Hepatocyte (in vitro differentiated cells): ENCODE results near the gene CD200. TPM values are rescaled to one million over a fixed set of nuclear protein-coding genes. Genes with fewer than 3 reads are reported as not detected.

Experiments used
- DNase-seq: peaks from one replicate; pipeline ENCODE4 v3.0.0-alpha.2; 2016; ENCODE audit warnings: low spot score
- H2AFZ ChIP-seq: fragments of 200-600 bp; sonication (generic); 2 replicates; pipeline ENCODE4 v1.6.0; 2016; ENCODE audit warnings: antibody characterized with exemption, mild to moderate bottlenecking
- H3K27ac ChIP-seq: fragments of 200-600 bp; sonication (generic); 2 replicates; pipeline ENCODE4 v1.5.1; 2016; ENCODE audit warnings: mild to moderate bottlenecking
- H3K27me3 ChIP-seq: fragments of 200-600 bp; sonication (generic); 2 replicates; pipeline ENCODE4 v1.6.1; 2016
- H3K36me3 ChIP-seq: fragments of 200-600 bp; sonication (generic); replicated peaks from 2 replicates; pipeline ENCODE4 v1.5.1; 2016; ENCODE audit warnings: low read depth; ENCODE audit not compliant: insufficient read depth
- H3K4me1 ChIP-seq: fragments of 200-600 bp; sonication (generic); 2 replicates; pipeline ENCODE4 v1.5.1; 2016; ENCODE audit warnings: mild to moderate bottlenecking, moderate library complexity; ENCODE audit not compliant: insufficient read depth
- H3K4me2 ChIP-seq: fragments of 200-600 bp; sonication (generic); 2 replicates; pipeline ENCODE4 v1.6.0; 2016
- H3K4me3 ChIP-seq: fragments of 200-600 bp; sonication (generic); 2 replicates; pipeline ENCODE4 v1.5.1; 2016; ENCODE audit warnings: mild to moderate bottlenecking
- H3K79me2 ChIP-seq: fragments of 200-600 bp; sonication (generic); 2 replicates; pipeline ENCODE4 v1.6.0; 2017; ENCODE audit warnings: mild to moderate bottlenecking
- H3K9me2 ChIP-seq: fragments of 200-600 bp; sonication (generic); replicated peaks from 2 replicates; pipeline ENCODE4 v1.6.0; 2017; ENCODE audit warnings: mild to moderate bottlenecking; ENCODE audit not compliant: insufficient read depth
- H3K9me3 ChIP-seq: fragments of 200-600 bp; sonication (generic); 2 replicates; pipeline ENCODE4 v1.5.1; 2016; ENCODE audit warnings: low read depth, mild to moderate bottlenecking
- H4K20me1 ChIP-seq: fragments of 200-600 bp; sonication (generic); 2 replicates; pipeline ENCODE4 v1.6.0; 2016; ENCODE audit warnings: mild to moderate bottlenecking; ENCODE audit not compliant: insufficient read depth, poor library complexity, severe bottlenecking
- EZH2 ChIP-seq: fragments of 200-600 bp; sonication (generic); IDR thresholded peaks from 2 replicates; pipeline ENCODE4 v1.6.1; 2016; ENCODE audit warnings: antibody characterized with exemption, mild to moderate bottlenecking, borderline replicate concordance
- EZH2phosphoT487 ChIP-seq: fragments of 200-600 bp; sonication (generic); IDR thresholded peaks from one replicate; pipeline ENCODE4 v1.6.1; 2018; ENCODE audit warnings: antibody characterized with exemption, mild to moderate bottlenecking, low read depth, moderate library complexity; ENCODE audit not compliant: unreplicated experiment, severe bottlenecking
- WGBS: methylation state at CpG from one replicate; pipeline ENCODE4 v1.1.6; 2016; ENCODE audit warnings: low lambda C conversion rate; ENCODE audit errors: missing lambda C conversion rate; 5-methylcytosine and 5-hydroxymethylcytosine counted together
- polyA plus RNA-seq: library from polyadenylated mRNA; unstranded; fragments of >200 nt; fragmentation: Nextera tagmentation; extraction: Ambion mirVana; gene quantifications from 2 replicates; pipeline ENCODE4 v1.2.1, GENCODE V29; 2016
- total RNA-seq: library from RNA; depleted of rRNA; stranded (reverse); fragments of >200 nt; gene quantifications from 2 replicates; pipeline ENCODE4 v1.2.3, GENCODE V29; 2014
- TF ChIP-seq, protein P1 (sequence below): fragments of 200-600 bp; sonication (generic); IDR thresholded peaks from 2 replicates; pipeline ENCODE4 v1.5.1; 2016; ENCODE audit warnings: antibody characterized with exemption, mild to moderate bottlenecking; ENCODE audit not compliant: poor library complexity

The CD200 gene
- total and polyA plus RNA-seq, 2 experiments from 2014 or later: 12.6 to 16.8 TPM

DNA sequence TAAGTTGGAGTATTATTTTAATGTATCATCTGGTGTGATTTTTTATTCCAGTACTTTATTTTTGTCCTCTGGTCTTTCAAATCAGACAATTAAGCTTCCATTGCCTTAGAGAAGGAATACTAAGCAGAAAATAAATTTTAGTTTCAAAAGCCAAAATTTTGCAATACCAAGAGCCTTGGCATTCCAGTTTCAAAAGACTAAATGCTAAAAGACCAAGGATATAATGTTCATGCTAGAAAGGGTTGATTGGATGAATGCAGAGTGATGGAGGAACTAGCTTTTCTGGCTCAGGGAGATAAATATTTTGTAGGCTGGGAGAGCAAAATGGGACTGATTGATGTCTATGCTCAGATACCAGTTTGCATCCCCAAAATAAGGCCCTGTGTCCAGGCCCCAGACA, 6.2 kb downstream of the CD200 start:
- Histone ChIP-seq H2AFZ (no peak overlapping the region), H3K36me3 (no peaks in the 10 kb centered on the region), H4K20me1 (no peaks in the 10 kb centered on the region), H3K9me3 (no peaks in the 10 kb centered on the region), H3K79me2 (peaks cover 43% of the 10 kb centered on the region), H3K27me3 (no peaks in the 10 kb centered on the region), H3K4me2 (no peak overlapping the region), H3K4me3 (no peak overlapping the region), H3K9me2 (no peaks in the 10 kb centered on the region), H3K27ac (no peak overlapping the region), H3K4me1 (peaks cover 5% of the 10 kb centered on the region)
- DNase-seq: no peak
- TF ChIP-seq EZH2 (no peak), EZH2phosphoT487 (no peak)
- TF ChIP-seq, protein P1, sequence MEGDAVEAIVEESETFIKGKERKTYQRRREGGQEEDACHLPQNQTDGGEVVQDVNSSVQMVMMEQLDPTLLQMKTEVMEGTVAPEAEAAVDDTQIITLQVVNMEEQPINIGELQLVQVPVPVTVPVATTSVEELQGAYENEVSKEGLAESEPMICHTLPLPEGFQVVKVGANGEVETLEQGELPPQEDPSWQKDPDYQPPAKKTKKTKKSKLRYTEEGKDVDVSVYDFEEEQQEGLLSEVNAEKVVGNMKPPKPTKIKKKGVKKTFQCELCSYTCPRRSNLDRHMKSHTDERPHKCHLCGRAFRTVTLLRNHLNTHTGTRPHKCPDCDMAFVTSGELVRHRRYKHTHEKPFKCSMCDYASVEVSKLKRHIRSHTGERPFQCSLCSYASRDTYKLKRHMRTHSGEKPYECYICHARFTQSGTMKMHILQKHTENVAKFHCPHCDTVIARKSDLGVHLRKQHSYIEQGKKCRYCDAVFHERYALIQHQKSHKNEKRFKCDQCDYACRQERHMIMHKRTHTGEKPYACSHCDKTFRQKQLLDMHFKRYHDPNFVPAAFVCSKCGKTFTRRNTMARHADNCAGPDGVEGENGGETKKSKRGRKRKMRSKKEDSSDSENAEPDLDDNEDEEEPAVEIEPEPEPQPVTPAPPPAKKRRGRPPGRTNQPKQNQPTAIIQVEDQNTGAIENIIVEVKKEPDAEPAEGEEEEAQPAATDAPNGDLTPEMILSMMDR: no peak

DNA sequence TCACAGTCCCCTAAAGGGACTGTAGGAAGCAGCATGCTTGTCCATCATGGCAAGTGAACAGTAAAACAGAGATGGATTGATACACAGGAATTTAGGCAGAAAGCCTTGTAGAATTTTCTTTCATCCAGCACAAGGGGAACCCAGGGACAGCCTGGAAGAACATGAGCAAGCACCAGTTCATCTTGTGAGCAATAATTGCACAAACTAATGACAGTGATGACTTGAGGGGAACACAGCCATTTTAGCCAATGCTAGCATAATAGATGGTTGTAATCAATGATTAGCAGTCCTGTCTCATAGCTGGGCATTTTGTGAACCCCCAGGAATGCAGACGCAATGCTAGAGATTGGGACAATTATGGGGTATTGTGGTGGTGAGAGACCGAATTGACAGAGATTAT, 6.7 kb downstream of the CD200 start:
- Histone ChIP-seq H3K27ac (no peak overlapping the region), H3K4me2 (no peak overlapping the region), H3K4me3 (no peak overlapping the region), H3K9me2 (no peaks in the 10 kb centered on the region), H2AFZ (no peak overlapping the region), H3K27me3 (no peaks in the 10 kb centered on the region), H3K4me1 (peaks cover 5% of the 10 kb centered on the region), H3K79me2 (peaks cover 40% of the 10 kb centered on the region), H4K20me1 (no peaks in the 10 kb centered on the region), H3K36me3 (no peaks in the 10 kb centered on the region), H3K9me3 (no peaks in the 10 kb centered on the region)
- no peak for DNase-seq
- 97% methylated on average over 2 of the region's 2 CpGs for WGBS
- TF ChIP-seq EZH2: no peak
- TF ChIP-seq EZH2phosphoT487: no peak
- TF ChIP-seq, protein P1: no peak

GRCh38 chr3:112341386-112341785, 8.4 kb downstream of the CD200 start:
- TF ChIP-seq EZH2phosphoT487 (no peak), EZH2 (no peak)
- TF ChIP-seq, protein P1: no peak

GRCh38 chr3:112345681-112346080, 12.7 kb downstream of the CD200 start:
- Histone ChIP-seq H3K4me2 (no peak overlapping the region), H3K4me1 (no peaks in the 10 kb centered on the region), H3K27me3 (no peaks in the 10 kb centered on the region), H3K9me2 (no peaks in the 10 kb centered on the region), H4K20me1 (no peaks in the 10 kb centered on the region), H3K9me3 (no peaks in the 10 kb centered on the region), H3K79me2 (peaks cover 2% of the 10 kb centered on the region), H3K27ac (no peak overlapping the region), H3K4me3 (no peak overlapping the region), H3K36me3 (no peaks in the 10 kb centered on the region), H2AFZ (no peak overlapping the region)
- 93% methylated on average over 2 of the region's 2 CpGs for WGBS
- no peak for DNase-seq
- TF ChIP-seq, protein P1: no peak
- TF ChIP-seq EZH2: no peak
- no peak for TF ChIP-seq EZH2phosphoT487

More at GRCh38 chr3:112341386-112341785, 8.4 kb downstream of the CD200 start:
- Histone ChIP-seq H3K9me3 (no peaks in the 10 kb centered on the region), H3K27me3 (no peaks in the 10 kb centered on the region), H3K9me2 (no peaks in the 10 kb centered on the region), H3K79me2 (peaks cover 24% of the 10 kb centered on the region), H3K4me1 (no peaks in the 10 kb centered on the region), H3K27ac (no peak overlapping the region), H2AFZ (no peak overlapping the region), H3K4me3 (no peak overlapping the region), H4K20me1 (no peaks in the 10 kb centered on the region), H3K4me2 (no peak overlapping the region), H3K36me3 (no peaks in the 10 kb centered on the region)
- DNase-seq: no peak
- WGBS: 87% methylated on average over 2 of the region's 2 CpGs
